GDM1 (cell line): ENCODE data around the gene ZCCHC17.
A peak's percentile ranks its signal among the peaks of the same experiment; 100 is the strongest.
"Not testable (repeated sequence)": the region's sequence is repeated elsewhere in the genome, so short reads cannot be mapped to it uniquely, and the experiment has no call there.

Experiments
- DNase-seq: peaks from one replicate; lab custom pipeline; 2025; lab: John Stamatoyannopoulos, UW

Gene ZCCHC17

DNA sequence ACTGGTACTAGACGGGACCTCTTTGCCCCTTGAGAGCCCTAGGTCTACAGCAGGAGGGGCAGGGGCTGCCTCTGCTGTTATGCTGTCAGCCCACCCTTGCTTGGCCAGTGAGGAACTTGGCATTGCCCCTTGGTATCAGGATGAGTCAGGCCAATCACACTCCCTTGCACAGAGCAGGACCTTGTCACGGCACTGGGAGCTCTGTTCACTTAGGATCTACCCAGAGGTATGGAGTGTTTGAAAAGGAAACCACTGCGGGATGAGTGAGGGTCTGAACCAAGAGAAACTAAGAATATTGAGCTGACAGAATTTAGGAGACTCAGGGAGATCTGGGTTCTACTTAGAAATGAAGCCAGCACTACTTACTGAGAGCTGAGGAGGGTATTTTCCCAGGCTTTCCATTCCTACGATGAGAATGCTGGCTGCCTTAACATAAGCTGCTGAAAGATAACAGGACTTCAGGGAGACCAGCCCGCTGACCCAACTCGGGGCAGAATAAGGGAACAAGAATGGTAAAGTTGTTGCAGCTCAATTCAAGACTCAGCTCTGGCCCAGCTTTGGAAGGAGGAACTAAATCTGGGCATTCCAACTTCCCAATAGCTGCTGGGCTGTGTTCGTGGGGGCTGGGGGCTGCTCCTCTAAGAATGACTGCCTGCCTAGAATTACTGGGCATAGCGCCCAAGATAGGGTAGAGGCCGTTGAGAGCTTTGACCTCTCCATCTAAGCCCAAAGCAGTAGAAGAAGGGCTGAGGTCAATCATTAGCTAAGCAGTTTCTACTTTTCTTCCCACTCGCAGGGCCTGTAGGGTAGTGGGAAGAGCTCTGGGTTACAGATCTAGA, 74.5 kb downstream of the ZCCHC17 start:
- DNase-seq, result no peak

DNA sequence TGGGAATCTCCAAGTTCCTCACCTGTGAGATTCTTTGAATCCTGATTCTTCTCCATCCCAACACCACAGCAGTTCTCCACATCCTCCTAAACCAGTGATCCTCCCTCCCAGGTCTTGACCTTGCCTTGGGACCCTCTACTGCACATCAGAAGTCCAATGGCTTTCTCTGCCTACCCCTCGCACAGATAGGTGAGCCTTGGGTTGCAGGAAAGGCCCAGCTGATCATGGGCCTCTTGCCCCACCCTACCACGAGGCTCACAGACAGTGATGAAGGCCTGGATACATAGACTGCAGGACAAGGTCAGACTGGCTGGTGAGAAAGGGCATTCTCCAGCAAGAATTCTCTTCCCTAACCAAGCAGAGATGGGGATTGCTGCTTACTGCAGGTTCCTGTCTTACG, 75.2 kb downstream of the ZCCHC17 start:
- no peak for DNase-seq

DNA sequence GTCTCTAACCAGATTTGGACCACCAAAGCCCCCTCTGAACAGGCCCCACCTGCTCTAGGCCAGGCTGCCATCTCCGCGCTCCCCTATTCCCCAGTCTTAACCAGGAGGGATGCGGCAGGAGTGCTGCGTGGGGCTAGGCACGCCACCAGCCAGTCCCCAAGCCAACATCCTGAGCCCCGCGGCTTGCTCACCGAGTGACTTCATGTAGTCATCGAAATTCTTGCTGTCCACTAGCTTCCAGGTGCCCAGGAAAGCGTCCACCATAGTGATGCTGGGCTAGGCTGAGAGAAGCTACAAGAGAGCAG, 75.9 kb downstream of the ZCCHC17 start:
- DNase-seq, result no peak

DNA sequence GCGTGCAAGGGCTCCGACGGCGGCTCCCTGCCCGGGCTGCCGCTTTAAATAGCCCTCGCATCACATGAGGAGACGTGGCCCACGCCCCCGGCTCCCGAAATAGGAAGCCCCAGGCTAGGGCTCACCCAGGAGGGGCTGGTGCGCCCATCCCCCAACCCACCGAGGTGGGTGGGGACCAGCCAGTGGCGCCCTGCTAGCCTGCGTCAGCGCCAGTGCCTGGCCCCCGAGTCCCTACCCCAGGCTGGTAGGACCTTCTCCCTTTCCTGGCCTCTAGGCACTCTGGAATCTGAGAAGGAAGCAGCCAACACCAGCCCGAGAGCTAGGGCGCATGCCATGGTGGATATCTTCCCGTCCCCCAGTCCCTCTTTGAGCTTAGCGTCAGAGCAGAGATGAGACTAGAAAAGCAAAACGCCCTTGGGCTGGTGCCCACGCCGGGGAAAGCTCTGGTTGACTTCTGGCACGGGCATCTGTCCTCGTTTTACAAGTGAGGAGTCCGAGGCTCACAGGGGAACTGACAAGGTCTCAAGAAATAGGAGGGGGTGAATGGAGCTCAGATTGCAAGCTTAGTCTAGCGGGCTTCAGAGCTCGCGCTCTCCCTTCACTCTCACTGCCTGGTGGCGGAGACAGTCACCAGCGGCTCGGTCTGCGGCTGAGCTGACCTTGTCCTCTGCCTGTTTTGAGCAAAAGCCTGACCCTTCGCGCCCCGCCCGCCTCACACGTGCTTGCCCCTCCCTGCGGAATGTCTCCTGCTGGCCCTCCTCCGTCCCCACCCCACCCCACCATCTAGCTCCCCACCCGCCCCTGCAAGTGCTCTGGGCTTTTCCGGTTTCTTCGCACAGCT, 76.4 kb downstream of the ZCCHC17 start, which contains the start of gene FABP3:
TSS of gene FABP3 (minus strand) at position 21 of the 841 bp plus-strand sequence. CDS start 62 bp downstream, outside the sequence.
- DNase-seq, result no peak

DNA sequence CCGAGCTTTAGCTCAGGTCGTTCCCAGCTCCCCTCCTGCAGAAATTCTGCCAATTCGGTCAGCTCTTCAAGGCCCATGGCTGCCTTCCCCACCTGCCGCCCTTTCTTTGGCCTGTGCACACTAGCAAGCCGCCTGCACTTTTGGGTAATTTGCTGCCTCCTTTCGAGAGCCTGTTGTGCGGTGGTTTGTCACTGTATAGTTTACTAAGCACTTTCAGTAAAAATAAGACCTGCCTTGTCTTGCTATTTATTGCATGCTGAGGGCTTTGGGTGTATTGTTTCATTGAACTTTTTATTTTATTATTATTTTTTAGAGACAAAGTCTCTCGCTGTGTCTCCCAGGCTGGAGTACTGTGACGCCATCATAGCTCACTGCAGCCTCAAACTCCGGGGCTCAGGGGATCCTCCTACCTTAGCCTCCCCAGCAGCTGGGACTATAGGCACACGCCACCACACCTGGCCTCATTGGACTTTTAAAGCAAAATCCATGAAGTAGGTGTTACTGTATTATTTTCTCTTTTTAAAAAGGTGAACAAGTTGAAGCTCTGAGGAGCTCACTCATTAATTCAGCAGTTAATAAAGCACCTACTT, 77.2 kb downstream of the ZCCHC17 start:
- no peak for DNase-seq

DNA sequence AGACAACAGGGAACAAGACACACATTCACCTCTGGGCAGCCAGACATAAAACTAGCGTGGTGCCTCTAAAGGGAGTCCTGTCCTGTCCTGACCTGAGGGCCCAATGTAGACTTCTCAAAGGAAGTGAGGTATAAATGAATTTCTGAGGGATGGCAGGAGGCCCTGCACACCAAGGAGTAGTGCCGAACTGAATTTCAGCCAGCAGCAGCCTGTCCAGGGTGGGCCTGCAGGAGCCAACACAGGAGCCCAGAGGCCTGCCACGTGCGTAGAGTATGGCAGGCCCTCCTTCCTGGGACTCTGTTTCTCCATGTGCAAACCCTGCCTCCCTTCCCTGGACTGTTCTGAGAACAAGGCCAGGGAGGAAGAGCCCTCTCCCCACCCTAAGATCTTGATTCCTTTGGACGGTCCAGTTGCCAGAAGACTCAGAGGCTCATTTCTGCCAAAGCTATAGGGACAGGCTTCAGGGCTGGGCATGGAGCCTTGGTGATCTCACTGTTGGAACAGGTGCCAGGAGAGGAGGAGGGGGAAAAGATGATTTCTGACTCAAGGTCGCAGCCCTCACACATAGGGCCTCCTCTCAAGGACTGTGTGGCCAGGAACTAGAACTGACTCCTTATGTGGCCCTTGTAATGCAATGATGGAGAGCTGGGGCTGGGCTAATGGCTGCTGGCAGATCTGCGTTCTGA, 77.8 kb downstream of the ZCCHC17 start:
- DNase-seq, result no peak

DNA sequence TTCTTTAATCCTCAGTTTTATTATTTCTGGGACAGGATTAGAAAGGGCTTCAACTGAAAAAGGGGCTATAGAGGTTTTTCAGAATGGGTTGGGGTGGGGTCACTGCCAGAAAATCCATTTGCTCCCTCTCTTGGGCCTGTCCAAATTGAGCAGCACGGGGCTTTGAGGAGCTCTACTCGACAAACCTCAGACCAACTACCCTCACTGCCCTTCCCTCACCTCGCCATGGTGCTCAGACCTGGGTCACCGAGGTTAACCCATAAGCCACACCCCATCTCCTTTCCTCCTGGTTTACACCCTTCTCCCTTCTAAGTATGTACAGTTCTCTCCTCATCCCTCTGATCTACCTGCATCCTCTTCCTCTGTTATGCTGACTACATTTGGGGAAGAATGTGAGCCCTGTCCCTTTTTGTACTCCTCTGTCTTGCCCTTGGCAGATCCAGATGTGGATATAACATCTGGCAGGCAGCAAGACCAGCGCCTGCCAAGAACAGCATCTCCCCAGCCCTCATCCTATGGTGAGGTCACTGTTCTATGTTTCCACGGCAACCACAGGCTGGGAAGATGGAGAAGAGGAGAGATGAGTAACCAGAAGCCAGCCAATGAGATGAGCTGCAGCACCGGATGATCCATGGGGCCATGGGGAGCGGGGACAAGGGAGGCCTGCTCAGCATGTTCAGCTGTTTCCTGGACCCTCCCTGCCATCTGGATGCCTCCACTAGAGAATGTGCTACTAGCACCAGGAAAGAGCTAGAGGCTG, 79.7 kb downstream of the ZCCHC17 start:
- DNase-seq, result no peak

DNA sequence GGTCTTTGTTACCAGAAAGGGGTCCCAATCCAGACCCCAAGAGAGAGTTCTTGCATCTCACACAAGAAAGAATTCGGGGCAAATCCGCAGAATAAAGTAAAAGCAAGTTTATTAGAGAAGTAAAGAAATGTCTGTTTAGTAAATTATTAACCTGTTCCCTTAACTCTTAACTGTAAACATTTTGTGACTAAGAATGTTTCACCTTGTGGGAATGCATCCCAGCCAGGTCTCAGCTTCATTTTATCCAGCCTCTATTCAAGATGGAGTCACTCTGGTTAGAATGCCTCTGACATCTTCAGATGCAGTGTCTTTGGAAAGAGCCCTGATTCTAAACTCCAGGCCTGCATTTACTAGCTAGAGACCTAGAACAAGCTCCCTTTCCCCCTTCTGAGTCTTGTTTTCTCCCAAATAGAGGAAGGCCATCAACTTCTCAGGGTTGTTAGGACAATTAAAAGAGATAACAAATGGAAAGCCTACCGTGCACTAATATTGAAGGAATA, 80.6 kb downstream of the ZCCHC17 start:
- DNase-seq, result no peak

DNA sequence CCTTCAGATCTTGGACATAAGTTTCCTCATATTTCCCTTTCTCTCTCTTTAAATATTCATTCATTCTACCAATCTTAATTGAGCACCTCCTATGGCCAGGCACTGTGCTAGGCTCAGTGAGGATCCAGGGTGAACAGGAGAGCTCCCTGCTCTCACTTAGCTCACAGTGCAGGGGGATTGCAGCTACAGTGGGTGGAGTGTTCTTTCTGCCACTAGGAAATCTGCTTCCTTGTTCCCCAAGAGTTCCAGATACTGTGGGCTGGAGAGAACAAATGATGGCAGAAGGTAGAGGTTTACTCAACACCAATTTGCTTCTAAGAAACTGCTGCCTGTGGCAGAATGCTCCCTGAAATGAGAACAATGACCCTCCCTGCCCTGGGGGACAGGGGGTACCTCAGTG, 81.2 kb downstream of the ZCCHC17 start:
- no peak for DNase-seq

DNA sequence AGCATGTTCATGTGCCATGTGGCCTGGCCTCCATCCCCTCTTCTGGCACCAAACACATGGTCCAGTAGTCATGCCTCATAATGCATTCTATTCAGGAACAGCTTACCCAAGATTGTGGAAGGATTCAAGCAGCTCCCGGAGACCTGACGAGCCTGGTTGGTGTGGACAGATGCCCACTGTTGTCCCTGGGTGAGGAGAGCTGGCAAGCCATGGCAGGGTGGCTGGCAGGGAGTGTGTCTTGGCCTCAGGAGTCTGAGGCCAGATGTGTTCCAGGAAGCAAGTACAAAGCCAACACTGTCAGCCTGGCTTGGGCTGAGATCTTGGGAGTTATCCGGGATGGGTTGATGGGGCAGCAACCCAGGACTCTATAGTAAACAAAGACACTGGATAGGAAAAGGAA, 83.3 kb downstream of the ZCCHC17 start:
- DNase-seq, result no peak

DNA sequence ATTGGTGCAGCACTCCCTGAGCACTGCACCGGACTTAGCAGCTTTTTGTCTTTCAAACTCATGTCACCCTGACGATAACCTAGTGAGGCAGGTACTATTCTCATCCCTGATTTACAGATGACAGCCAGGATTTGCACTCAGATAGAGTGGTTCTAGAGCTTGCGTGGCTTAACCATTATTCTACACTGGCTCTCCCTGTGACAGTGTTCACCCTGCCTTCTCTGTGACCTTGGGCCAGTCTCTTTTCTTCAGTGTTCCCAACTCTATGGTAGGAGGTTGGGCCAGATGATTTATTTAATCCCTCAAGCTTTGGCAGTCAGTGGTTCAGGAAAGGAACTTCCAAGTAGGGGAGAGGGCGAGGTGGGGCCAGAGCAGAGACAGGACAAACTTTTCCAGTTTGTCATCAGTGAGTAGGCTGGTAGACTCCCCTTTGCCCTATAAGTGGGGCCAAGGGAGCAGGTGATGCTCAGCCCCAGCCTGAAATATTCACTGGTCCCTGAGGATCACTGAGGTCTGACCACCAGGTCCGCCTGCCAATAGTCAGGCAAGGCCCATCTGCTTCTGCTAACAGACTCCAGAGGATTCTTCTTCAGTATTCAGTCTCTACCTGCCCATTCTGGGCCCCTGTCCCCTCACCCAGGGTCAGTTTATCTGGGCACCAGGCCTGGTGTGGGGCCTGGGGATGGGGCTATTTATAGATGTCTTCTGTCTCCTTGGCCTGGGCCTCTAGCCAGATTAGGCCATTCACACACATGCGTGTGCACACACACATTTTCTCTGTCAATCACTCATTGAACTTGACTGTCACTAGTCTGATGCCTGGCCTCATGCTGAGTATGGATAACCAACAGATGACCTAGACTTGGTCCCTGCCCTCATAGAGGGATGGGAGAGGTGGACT, 84.8 kb downstream of the ZCCHC17 start:
- no peak for DNase-seq

DNA sequence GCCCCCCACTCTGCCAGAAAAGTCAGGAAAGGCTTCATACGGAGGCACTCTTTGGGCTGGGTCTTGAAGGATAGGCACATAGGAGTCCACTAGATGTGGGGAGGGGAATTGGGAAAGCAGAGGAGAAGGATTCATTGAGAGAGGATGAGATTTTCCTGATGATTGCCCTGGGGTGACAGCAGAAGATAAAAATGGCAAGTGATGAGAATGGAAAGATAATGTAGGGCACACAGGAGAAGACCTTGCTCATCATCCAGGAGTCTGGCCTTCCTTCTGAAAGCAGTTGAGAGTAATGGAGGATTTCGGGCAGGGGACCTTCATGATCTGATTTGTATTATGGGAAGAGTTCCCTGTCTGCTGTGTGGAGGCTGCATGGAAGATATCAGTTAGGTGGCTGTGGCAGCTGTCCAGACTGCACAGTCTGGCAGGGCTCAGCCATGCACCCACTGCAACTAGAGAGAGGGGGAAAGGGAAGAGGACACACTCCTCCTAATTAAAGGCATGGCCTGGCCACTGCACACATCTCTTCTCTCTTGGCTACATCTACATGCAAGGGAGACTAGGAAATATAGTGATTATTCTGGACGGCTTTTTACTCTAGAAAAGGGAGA, 85.7 kb downstream of the ZCCHC17 start:
- no peak for DNase-seq

DNA sequence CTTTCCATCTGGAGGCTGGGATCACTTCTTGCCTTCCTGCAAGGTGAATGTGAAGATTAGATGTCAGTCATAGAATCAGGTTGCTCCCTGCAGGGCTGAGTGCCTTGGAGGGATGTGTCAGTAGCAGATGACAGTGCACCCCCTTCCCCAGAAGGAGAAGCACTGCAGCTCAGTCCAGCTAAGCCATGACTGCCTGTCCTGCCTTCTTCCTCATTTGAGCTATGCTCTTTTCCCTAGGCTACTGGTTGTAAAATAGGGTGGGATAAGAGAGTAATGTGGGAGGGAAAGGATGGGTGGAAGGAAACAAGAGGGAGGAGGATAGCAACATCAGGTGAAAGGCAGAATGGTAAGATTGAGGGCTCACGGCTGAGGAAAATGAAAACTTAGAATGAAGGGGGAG, 87.1 kb downstream of the ZCCHC17 start:
- DNase-seq, result no peak

DNA sequence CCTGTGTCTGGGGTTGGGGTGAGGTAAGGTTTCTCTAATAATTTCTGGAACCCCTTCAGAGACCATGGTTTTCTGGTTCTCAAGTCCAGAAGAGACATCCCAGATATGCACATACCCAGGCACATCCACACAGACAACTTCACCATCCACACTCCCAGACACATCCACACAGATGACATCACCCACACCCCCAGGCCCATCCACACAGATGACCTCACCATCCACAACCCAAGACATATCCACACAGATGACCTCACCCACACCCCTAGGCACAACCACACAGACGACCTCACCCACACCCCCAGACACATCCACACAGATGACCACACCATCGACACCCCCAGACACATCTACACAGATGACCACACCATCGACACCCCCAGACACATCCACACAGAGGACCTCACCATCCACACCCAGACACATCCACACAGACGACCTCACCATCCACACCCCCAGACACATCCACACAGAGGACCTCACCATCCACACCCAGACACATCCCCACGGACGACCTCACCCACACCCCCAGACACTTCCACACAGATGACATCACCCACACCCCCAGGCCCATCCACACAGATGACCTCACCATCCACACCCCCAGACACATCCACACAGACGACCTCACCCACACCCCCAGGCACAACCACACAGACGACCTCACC, 89.9 kb downstream of the ZCCHC17 start:
- DNase-seq, result not testable (repeated sequence)

DNA sequence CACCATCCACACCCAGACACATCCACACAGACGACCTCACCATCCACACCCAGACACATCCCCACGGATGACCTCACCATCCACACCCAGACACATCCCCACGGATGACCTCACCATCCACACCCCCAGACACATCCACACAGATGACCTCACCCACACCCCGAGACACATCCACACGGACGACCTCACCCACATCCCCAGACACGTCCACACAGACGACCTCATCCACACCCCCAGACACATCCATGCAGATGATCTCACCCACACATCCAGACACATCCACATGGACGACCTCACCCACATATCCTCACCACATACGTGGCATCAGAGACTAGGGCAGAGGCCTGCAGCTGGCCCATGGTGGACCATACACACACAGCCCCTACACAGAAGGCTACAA, 90.8 kb downstream of the ZCCHC17 start:
- DNase-seq, result no peak

DNA sequence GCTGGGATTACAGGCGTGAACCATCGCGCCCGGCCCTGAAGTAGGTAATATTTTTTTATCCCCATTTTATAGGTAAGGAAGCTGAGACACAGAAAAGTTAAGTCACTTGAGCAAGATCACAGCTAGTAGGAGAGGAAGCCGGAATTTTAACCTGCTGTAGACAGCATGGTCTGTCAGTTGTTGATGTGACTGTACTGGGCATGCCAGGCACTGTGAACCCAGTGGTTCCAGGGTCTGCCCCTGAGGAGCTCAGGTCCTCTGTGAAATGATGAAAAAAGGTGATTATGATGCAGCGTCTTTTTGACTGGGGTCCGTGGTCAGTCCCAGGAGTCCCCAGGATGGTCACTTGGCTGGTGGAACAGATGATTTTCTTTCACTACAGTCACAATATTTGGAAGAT, 92.8 kb downstream of the ZCCHC17 start:
- DNase-seq, result no peak

DNA sequence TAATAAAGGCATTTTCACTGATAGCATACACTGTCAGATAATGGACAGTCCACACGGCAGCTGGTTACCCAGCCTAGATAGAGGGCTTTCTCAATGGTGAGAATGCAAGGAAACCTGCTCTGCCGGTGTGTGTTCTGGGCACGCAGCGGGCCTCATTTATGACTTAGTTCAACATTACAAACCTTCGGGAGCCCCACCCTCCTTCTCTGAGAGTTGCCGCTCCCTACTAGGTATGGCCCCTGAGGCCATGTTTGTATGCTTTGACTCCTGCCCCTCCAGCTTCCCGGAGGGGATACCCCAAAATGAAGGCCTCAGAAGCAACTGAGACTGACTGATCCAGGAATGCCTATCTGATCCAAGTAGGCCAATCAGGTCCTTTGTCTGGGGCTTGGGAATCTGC, 93.2 kb downstream of the ZCCHC17 start:
- DNase-seq, result no peak

DNA sequence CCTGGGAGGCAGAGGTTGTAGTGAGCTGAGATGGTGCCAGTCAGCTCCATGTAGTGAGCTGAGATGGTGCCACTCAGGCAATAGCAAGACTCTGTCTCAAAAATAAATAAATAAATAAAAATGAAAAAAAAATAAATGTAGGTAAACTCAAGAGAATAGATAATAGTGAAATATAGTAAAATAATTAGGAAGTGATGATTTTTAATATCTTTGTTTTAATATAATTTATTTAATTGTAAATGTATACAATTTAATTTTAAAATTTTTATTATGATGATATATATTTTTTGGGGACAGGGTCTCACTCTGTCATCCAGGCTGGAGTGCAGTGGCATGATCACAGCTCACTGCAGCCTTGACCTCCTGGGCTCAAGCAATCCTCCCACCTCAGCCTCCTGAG, 96.6 kb downstream of the ZCCHC17 start:
- no peak for DNase-seq

DNA sequence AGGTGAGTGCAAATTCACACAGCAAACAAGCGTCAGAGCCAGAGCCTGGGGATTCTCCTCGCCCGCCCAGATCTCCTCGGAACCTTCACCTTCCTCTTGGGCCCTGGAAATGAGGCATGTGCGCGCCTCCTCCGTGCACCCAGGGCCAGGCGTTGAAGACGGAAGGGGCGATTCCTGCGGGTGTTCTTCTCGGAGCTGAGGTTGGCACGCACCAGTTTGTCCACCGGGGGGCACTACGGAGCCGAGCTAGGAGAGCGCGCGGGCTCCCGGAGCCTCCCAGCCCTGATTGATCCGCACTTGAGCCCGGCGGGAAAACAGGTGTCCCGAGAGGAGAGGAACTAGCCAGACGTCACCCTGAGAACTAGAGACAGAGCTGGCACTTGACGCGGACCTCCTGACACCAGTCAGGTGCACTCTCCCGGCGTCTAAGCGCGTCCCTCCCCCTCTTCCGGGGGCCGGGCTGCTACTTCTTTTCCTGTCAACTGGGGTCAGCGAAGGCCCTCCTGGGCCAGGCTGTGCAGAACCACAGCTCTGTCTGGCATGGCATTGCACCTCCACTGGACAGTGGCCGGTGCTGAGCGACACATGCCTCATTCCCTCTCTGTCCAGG, 97.9 kb downstream of the ZCCHC17 start:
- peak; percentile 39 for DNase-seq
